ENCODE measurements around the gene GNG2.

GRCh38 chr14:51845811-51846210 lies 14.6 kb upstream of the GNG2 start:
- TF ChIP-seq SP1 (CRISPR knock-in tag; IDR thresholded peaks at IDR 0.05) (no peak), MTA3 (IDR thresholded peaks at IDR 0.05; ENCODE audit: borderline replicate concordance) (no peak), THRB (CRISPR knock-in tag; conservative IDR thresholded peaks at IDR 0.05) (no peak), CHD1 (IDR thresholded peaks at IDR 0.05; ENCODE audit: low read length) (no peak), MECOM (CRISPR knock-in tag; IDR thresholded peaks at IDR 0.05) (no peak), TBL1XR1 (IDR thresholded peaks at IDR 0.05; ENCODE audit: low read length in 2 of 2) (no peak)
